GM10266 (cell line): ENCODE results near the gene GNAZ.
A peak's percentile ranks its signal among the peaks of the same experiment; 100 is the strongest.

Experiments
- DNase-seq: peaks from one replicate; pipeline ENCODE4 v3.0.0; 2012; ENCODE audit errors: extremely low spot score
- TF ChIP-seq, protein P1 (sequence below): IDR thresholded peaks from 2 replicates; pipeline ENCODE4 v1.5.1; 2012; ENCODE audit warnings: mild to moderate bottlenecking, low read depth; ENCODE audit not compliant: control insufficient read depth, insufficient read depth; ENCODE audit errors: missing control alignments

Gene GNAZ

DNA sequence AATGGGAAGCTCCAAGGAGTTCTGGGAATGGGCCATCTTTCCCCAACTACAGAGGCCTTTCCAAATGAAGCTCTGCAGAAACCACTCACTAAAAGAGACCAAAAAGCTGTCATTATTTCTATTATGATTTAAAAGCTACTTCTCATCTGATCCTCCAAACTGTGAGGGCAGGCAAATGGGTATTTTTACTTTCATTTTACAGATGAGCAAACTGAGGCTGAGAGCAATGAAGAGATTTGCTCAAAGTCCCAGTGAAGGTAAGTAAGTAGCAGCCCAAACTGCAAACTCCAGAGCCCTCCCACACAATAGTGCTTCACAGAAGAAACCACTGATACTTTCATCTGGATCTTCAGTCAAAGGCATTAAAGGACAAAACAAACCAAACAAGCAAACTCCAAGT lies 70.1 kb downstream of the GNAZ start:
- no peak for DNase-seq
- TF ChIP-seq, protein P1, sequence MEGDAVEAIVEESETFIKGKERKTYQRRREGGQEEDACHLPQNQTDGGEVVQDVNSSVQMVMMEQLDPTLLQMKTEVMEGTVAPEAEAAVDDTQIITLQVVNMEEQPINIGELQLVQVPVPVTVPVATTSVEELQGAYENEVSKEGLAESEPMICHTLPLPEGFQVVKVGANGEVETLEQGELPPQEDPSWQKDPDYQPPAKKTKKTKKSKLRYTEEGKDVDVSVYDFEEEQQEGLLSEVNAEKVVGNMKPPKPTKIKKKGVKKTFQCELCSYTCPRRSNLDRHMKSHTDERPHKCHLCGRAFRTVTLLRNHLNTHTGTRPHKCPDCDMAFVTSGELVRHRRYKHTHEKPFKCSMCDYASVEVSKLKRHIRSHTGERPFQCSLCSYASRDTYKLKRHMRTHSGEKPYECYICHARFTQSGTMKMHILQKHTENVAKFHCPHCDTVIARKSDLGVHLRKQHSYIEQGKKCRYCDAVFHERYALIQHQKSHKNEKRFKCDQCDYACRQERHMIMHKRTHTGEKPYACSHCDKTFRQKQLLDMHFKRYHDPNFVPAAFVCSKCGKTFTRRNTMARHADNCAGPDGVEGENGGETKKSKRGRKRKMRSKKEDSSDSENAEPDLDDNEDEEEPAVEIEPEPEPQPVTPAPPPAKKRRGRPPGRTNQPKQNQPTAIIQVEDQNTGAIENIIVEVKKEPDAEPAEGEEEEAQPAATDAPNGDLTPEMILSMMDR: no peak

DNA sequence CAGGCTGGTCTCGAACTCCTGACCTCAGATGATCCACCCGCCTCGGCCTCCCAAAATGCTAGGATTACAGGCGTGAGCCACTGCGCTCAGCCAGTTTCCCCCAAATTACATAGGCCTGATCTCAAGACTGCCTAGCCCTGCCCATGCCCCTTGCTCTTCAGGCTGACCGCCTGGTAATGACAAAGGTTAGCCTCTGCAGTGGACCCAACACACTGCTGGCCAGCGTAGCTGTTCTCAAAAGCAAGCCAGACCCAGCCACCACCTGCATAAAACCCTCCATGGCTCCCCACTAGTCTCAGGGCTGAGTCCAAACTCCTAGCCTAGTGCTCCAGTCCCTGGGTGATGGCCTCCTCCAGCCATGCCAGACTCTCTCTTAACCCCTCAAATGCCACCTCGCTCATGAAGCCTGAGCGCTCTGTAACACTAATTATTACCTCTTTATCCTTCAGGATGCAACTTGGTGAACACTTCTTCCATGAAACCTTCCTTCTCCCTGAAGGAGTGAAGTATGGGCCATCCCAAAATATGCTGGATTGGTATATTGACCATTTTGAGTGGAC lies 72.3 kb downstream of the GNAZ start:
- DNase-seq: no peak
- TF ChIP-seq, protein P1: no peak

DNA sequence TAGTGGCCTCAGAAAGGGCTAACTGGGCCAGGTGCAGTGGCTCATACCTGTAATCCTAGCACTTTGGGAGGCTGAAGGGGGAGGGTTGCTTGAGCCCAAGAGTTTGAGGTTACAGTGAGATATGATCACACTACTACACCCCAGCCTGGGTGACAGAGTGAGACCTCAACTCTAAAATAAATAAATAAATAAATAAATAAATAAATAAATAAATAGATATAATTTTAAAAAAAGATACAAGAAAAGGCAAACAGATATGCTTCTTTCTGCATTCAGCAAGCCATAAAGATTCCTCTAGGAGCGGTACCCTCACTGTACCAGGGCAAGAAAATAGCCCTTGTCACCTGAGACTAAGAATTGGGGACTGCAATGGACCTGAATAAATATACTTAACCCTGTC lies 72.8 kb downstream of the GNAZ start:
- TF ChIP-seq, protein P1: no peak
- no peak for DNase-seq

DNA sequence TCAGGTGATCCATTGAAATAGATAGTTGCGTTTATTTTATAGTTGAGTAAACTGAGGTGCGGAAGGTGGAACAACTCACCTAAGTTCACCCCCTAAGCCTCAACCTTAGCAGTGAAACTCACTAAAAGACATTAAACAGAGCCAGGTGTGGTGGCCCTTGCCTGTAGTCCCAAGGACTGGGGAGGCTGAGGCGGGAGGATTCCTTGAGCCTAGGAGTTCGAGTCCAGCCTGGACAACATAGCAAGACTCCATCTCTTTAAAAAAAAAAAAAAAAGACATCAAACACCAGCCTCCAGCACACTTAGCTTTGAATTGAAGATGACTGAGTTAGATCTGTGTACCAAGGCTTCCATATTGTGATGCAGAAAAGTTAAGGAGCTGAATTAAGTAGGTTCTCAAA lies 74.1 kb downstream of the GNAZ start:
- TF ChIP-seq, protein P1: no peak
- no peak for DNase-seq

DNA sequence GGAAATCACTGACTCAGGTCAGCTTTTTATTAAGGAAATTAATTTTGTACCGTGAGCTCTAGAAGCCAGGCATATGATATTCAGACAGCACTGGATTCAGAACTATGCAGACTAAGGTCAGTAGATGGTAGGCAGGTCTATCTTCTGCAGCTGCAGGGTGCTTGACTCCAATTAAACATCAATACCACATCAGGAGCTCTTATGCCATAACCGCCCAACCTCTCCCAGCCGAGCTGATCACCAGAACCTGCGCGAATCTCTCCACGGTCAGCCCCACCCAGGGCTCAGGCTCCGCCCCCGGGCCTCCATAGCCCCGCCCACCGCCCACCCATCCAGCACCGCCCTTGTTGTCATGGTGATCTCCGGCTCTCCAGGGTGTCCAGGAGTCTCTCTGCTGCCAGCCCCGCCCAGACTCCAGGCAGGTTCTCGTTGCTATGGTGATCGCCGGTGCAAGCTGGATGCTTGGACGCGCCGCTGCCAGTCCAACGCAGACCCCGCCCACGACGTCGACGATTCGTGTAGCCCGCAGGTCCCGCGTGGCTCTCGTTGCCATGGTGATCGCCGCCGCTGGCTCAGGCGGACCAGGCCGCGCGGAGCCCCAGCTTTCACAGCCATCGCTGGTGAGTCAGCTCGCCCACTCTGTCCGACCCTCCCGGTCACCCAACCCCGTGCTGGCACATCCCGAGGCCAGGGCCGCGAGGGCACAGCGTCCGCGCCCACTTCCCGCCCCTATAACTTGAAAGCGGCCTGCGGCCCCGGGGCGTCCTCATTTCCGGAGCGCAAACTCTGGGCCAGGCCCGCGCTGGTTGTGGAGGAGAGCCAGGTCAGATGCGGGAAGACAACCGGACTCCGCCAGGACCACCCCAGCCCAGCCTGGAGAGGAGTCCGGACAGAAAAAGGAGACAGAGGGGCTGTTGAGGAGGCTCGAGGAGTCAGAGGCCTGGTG lies 74.9 kb downstream of the GNAZ start, which contains the start of gene RAB36:
Gene RAB36 (plus strand): TSS at position 546 of the 946 bp plus-strand sequence. CDS start 1,140 bp downstream, outside the sequence.
- TF ChIP-seq, protein P1: no peak
- DNase-seq: peak; percentile 85

DNA sequence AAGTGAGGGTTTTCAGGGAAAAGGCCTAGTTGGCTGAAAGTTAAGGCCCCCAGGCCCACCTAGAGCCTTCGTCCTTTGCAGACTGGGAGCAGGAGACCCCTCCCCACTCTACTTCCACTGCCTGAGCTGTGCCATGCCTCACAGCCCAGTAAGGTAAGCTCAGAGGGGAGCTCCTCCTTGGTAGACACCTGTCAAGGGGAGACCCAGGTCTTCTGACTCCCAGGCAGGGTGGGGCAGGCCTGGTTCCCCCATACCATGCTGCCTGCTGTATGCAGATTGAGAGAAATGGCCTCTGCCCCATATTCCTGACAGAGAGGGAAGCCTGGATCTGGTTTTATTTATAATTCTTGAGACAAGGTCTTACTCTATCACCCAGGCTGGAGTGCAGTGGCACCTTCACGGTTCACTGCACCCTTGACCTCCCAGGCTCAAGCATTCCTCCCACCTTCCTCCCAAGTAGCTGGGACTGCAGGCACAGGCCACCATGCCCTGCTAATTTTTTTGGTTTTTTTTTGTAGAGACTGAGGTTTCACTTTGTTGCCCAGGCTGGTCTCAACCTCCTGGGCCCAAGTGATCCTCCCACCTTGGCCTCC lies 75.7 kb downstream of the GNAZ start:
- TF ChIP-seq, protein P1: no peak
- no peak for DNase-seq
